Mesenchymal stem cell (in vitro differentiated cells and primary cell): ENCODE data around the gene RNFT2.

ENCODE experiments used
- DNase-seq: peaks from one replicate; pipeline ENCODE4 v3.0.0-alpha.2; 2013
- H2AFZ ChIP-seq: one replicate; pipeline ENCODE4 v1.6.1; 2013; ENCODE audit warnings: low read depth, mild to moderate bottlenecking, control low read depth, inconsistent platforms, low read length, moderate library complexity
- H2AK5ac ChIP-seq: 2 replicates; pipeline ENCODE4 v1.6.1; 2013; ENCODE audit warnings: low read length, moderate library complexity, mild to moderate bottlenecking, inconsistent platforms; ENCODE audit not compliant: severe bottlenecking
- H2BK120ac ChIP-seq: one replicate; pipeline ENCODE4 v1.6.1; 2013; ENCODE audit warnings: low read depth, mild to moderate bottlenecking, inconsistent platforms, low read length, moderate library complexity
- H2BK12ac ChIP-seq, 2 experiments: one replicate each; pipeline ENCODE4 v1.6.1; 2013; ENCODE audit warnings: inconsistent platforms in 2 of 2, low read length in 2 of 2, mild to moderate bottlenecking in 2 of 2, moderate library complexity in 2 of 2, control low read depth in 1 of 2
- H2BK15ac ChIP-seq: one replicate; pipeline ENCODE4 v1.6.1; 2013; ENCODE audit warnings: mild to moderate bottlenecking, low read depth, inconsistent platforms; ENCODE audit not compliant: poor library complexity, severe bottlenecking
- H2BK5ac ChIP-seq: 2 replicates; pipeline ENCODE4 v1.6.1; 2013; ENCODE audit warnings: low read depth, mild to moderate bottlenecking, low read length, control low read depth, inconsistent platforms; ENCODE audit not compliant: poor library complexity, severe bottlenecking
- H3K14ac ChIP-seq, 2 experiments: one replicate each; pipeline ENCODE4 v1.6.1; 2013; ENCODE audit warnings: inconsistent platforms in 2 of 2, low read length in 2 of 2, control low read depth in 1 of 2, mild to moderate bottlenecking in 1 of 2, moderate library complexity in 1 of 2
- H3K18ac ChIP-seq, 2 experiments: one replicate each; pipeline ENCODE4 v1.6.1; 2013; ENCODE audit warnings: inconsistent platforms in 2 of 2, low read length in 2 of 2, control low read depth in 1 of 2, low read depth in 1 of 2, mild to moderate bottlenecking in 1 of 2
- H3K23ac ChIP-seq, 2 experiments: one replicate each; pipeline ENCODE4 v1.6.1; 2013; ENCODE audit warnings: inconsistent platforms in 2 of 2, low read length in 2 of 2, mild to moderate bottlenecking in 2 of 2, moderate library complexity in 2 of 2, control low read depth in 1 of 2
- H3K27ac ChIP-seq: 2 replicates; pipeline ENCODE4 v1.5.1; 2013; ENCODE audit warnings: mild to moderate bottlenecking, moderate library complexity, low read length, control low read depth, inconsistent platforms; ENCODE audit not compliant: poor library complexity, severe bottlenecking
- H3K27me3 ChIP-seq, 2 experiments: 2 replicates each; pipeline versions ENCODE4 v1.6.1 to v1.7.0; 2013; ENCODE audit warnings: low read length in 2 of 2, mild to moderate bottlenecking in 2 of 2, moderate library complexity in 2 of 2, control low read depth in 1 of 2, inconsistent platforms in 1 of 2; ENCODE audit not compliant: control insufficient read depth in 1 of 2, insufficient read depth in 1 of 2
- H3K36me3 ChIP-seq, 2 experiments: 2 replicates each; pipeline versions ENCODE4 v1.6.1 to v1.7.0; 2013; ENCODE audit warnings: low read length in 2 of 2, control low read depth in 1 of 2, inconsistent platforms in 1 of 2, low read depth in 1 of 2, mild to moderate bottlenecking in 1 of 2; ENCODE audit not compliant: insufficient read depth in 2 of 2, control insufficient read depth in 1 of 2
- H3K4ac ChIP-seq, 2 experiments: one replicate each; pipeline ENCODE4 v1.6.1; 2013; ENCODE audit warnings: inconsistent platforms in 2 of 2, low read length in 2 of 2, mild to moderate bottlenecking in 2 of 2, moderate library complexity in 2 of 2, control low read depth in 1 of 2, low read depth in 1 of 2
- H3K4me1 ChIP-seq: 2 replicates; pipeline ENCODE4 v1.6.1; 2013; ENCODE audit warnings: low read depth, low read length, control low read depth; ENCODE audit not compliant: control insufficient read depth, insufficient read depth
- H3K4me2 ChIP-seq: 2 replicates; pipeline ENCODE4 v1.6.1; 2013; ENCODE audit warnings: low read length, mild to moderate bottlenecking, inconsistent platforms; ENCODE audit not compliant: poor library complexity, severe bottlenecking
- H3K4me3 ChIP-seq, 2 experiments: 2 replicates each; pipeline versions ENCODE4 v1.5.1 to v1.7.0; 2013; ENCODE audit warnings: low read length in 2 of 2, mild to moderate bottlenecking in 2 of 2, control low read depth in 1 of 2, low read depth in 1 of 2; ENCODE audit not compliant: insufficient read depth in 1 of 2
- H3K79me1 ChIP-seq: replicated peaks from 2 replicates; pipeline ENCODE4 v1.6.1; 2013; ENCODE audit warnings: mild to moderate bottlenecking, control low read depth, low read length, inconsistent platforms; ENCODE audit not compliant: poor library complexity, severe bottlenecking
- H3K9ac ChIP-seq: 2 replicates; pipeline ENCODE4 v1.7.0; 2013; ENCODE audit warnings: mild to moderate bottlenecking, low read length, moderate library complexity
- H3K9me3 ChIP-seq: 2 replicates; pipeline ENCODE4 v1.7.0; 2013; ENCODE audit warnings: mild to moderate bottlenecking, low read length; ENCODE audit not compliant: control insufficient read depth
- H4K8ac ChIP-seq: one replicate; pipeline ENCODE4 v1.6.1; 2013; ENCODE audit warnings: inconsistent platforms, mild to moderate bottlenecking, low read length, moderate library complexity
- H4K91ac ChIP-seq: one replicate; pipeline ENCODE4 v1.6.1; 2013; ENCODE audit warnings: mild to moderate bottlenecking, low read length, inconsistent platforms
- WGBS: methylation state at CpG from one replicate; pipeline ENCODE4 v1.1.7; 2013; ENCODE audit warnings: mixed read lengths; 5-methylcytosine and 5-hydroxymethylcytosine counted together

RNFT2 gene

DNA sequence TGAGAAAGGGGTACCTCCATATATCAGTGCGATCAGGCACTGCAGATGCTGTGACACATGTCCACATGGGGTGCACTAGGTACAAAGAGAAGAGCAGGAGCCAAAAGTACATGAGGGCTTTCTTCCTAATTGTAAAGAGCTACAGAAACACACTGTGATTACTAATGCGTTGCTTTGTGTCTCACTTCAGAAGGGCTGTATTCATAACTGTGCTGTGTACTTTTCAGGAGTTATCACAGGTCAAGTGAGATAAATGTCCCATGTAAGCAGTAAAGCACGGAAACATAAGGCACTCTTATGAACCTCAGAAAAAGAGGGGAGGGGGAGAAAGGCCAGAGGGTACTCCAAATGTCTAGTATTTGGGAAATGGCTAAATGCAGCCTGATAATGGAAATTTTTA lies 10.9 kb upstream of the RNFT2 start:
- no peak overlapping the region for H3K4me2 ChIP-seq
- H3K4ac ChIP-seq = no peak overlapping the region
- no peak overlapping the region for H4K8ac ChIP-seq
- no peak overlapping the region for H2BK12ac ChIP-seq
- no peak overlapping the region for H3K18ac ChIP-seq
- H3K79me1 ChIP-seq = peaks cover 33% of the 10 kb centered on the region
- peaks cover 3% of the 10 kb centered on the region for H3K4me1 ChIP-seq
- H3K14ac ChIP-seq = no peak overlapping the region
- H2AFZ ChIP-seq = no peak overlapping the region
- no peak overlapping the region for H2AK5ac ChIP-seq
- no peak overlapping the region for H3K4me3 ChIP-seq
- no peak for DNase-seq
- no peak overlapping the region for H4K91ac ChIP-seq
- H3K9me3 ChIP-seq = no peaks in the 10 kb centered on the region
- H2BK15ac ChIP-seq = no peak overlapping the region
- H3K23ac ChIP-seq = no peak overlapping the region
- H3K9ac ChIP-seq = no peak overlapping the region
- no peak overlapping the region for H2BK5ac ChIP-seq
- no peak overlapping the region for H2BK120ac ChIP-seq
- WGBS = 84% methylated on average over 3 of the region's 3 CpGs
- peaks cover 6 to 21% of the 10 kb centered on the region in 2 experiments for H3K36me3 ChIP-seq
- no peak overlapping the region for H3K27ac ChIP-seq
- no peaks in the 10 kb centered on the region for H3K27me3 ChIP-seq

DNA sequence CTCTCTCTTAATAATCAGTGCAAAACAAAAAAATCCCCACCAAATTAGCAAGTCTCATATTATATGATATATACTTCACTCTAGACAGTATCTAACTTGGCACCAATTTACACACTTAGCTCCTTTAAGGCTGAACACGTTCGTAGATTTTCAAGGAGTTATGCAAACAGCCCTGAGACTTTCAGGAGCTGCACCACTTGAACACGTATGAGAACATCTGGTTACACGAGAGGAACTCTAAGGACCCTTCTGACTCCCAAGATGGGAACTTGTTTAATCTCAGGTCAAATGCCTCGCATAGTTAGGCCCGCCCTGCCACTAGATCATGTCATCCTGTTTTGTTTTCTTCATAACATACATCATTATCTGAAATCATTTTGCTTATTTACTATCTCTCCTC lies 10.2 kb upstream of the RNFT2 start:
- peaks cover 5 to 18% of the 10 kb centered on the region in 2 experiments for H3K36me3 ChIP-seq
- no peak overlapping the region for H3K9ac ChIP-seq
- H3K4ac ChIP-seq = no peak overlapping the region
- H3K14ac ChIP-seq = no peak overlapping the region
- H4K8ac ChIP-seq = peak overlapping the region; percentile 60
- H2BK15ac ChIP-seq = no peak overlapping the region
- H2BK120ac ChIP-seq = no peak overlapping the region
- no peak overlapping the region for H3K27ac ChIP-seq
- 65% methylated on average over 6 of the region's 6 CpGs for WGBS
- H3K18ac ChIP-seq = no peak overlapping the region
- no peak overlapping the region for H2BK12ac ChIP-seq
- H3K4me2 ChIP-seq = no peak overlapping the region
- H3K9me3 ChIP-seq = no peaks in the 10 kb centered on the region
- H4K91ac ChIP-seq = no peak overlapping the region
- H3K4me3 ChIP-seq = no peak overlapping the region
- H2AFZ ChIP-seq = no peak overlapping the region
- peaks cover 27% of the 10 kb centered on the region for H3K79me1 ChIP-seq
- H3K23ac ChIP-seq = no peak overlapping the region
- no peak overlapping the region for H2AK5ac ChIP-seq
- no peak for DNase-seq
- H3K27me3 ChIP-seq = no peaks in the 10 kb centered on the region
- no peak overlapping the region for H2BK5ac ChIP-seq
- H3K4me1 ChIP-seq = peaks cover 3% of the 10 kb centered on the region

DNA sequence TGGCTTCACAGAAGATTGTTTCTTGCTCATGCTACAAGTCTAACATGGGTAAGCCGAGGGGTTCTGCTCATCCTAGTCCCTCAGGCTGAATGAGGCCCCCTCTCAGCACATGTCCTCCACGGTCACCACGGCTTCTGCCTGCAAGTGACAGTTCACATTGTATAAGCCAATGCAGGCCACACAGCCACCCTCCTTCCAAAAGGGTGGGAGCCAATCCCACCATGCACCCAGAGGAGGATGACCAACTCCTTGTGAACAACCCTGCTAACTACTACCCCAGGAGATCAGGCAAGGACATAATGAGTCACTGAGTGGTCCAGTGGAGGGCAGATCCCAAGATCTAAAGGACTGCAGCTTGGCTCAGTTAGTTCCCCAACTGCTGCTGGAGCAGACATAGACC lies 6.3 kb upstream of the RNFT2 start:
- peak overlapping the region; percentile 18 for H4K91ac ChIP-seq
- H3K36me3 ChIP-seq = peaks cover 7 to 29% of the 10 kb centered on the region in 2 experiments
- H3K14ac ChIP-seq = no peak overlapping the region
- peaks cover 21% of the 10 kb centered on the region for H3K79me1 ChIP-seq
- peaks cover 9% of the 10 kb centered on the region for H3K4me1 ChIP-seq
- no peak overlapping the region for H3K4me2 ChIP-seq
- H3K4me3 ChIP-seq = no peak overlapping the region
- H2AFZ ChIP-seq = no peak overlapping the region
- H2BK5ac ChIP-seq = no peak overlapping the region
- H3K27ac ChIP-seq = no peak overlapping the region
- no peak overlapping the region for H2BK12ac ChIP-seq
- no peak overlapping the region for H3K4ac ChIP-seq
- H2BK15ac ChIP-seq = no peak overlapping the region
- no peak overlapping the region for H2BK120ac ChIP-seq
- no peak overlapping the region for H3K18ac ChIP-seq
- H3K23ac ChIP-seq = no peak overlapping the region
- no peak overlapping the region for H4K8ac ChIP-seq
- H3K9ac ChIP-seq = no peak overlapping the region
- H2AK5ac ChIP-seq = no peak overlapping the region
- WGBS = 100% methylated on average over 3 of the region's 3 CpGs
- no peaks in the 10 kb centered on the region for H3K9me3 ChIP-seq
- H3K27me3 ChIP-seq = no peaks in the 10 kb centered on the region
- no peak for DNase-seq

DNA sequence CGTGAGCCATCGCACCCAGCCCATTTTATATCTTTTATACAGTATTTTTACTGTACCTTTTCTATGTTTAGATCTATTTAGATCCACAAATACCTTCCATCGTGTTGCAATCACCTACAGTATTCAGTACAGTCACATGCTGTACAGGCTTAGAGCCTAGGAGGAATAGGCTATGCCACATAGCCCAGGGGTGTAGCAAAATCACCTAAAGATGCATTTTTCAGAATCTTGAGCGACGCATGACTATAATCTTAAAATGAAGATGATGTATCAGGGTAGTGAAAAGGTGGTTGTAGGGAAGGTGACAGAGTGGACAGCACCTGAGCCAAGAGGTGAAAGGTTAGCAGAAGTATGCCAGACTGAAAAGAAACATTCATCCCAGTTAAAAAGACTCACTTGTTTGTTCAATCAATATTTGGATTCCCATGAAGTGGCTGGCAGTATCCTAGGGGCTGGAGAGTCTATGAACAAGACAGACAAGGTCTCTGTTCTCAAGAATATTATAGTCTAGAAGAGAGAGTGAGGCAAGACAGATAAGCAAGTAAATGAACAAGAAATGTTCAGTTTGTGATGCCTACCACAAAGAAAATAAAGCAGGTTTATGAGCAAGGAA lies 3.9 kb upstream of the RNFT2 start:
- no peak overlapping the region for H2AFZ ChIP-seq
- no peak overlapping the region for H3K9ac ChIP-seq
- no peak overlapping the region for H3K14ac ChIP-seq
- no peak overlapping the region for H2BK5ac ChIP-seq
- H3K4me1 ChIP-seq = peaks cover 9% of the 10 kb centered on the region
- no peak overlapping the region for H2BK12ac ChIP-seq
- no peaks in the 10 kb centered on the region for H3K27me3 ChIP-seq
- no peak overlapping the region for H3K18ac ChIP-seq
- H3K36me3 ChIP-seq = peaks cover 4 to 23% of the 10 kb centered on the region in 2 experiments
- DNase-seq = no peak
- H3K23ac ChIP-seq = no peak overlapping the region
- no peak overlapping the region for H4K8ac ChIP-seq
- WGBS = 98% methylated on average over 5 of the region's 5 CpGs
- H3K4ac ChIP-seq = no peak overlapping the region
- H3K27ac ChIP-seq = no peak overlapping the region
- no peak overlapping the region for H2BK15ac ChIP-seq
- no peak overlapping the region for H2BK120ac ChIP-seq
- no peak overlapping the region for H3K4me3 ChIP-seq
- no peaks in the 10 kb centered on the region for H3K9me3 ChIP-seq
- no peak overlapping the region for H3K4me2 ChIP-seq
- H4K91ac ChIP-seq = no peak overlapping the region
- peaks cover 12% of the 10 kb centered on the region for H3K79me1 ChIP-seq
- no peak overlapping the region for H2AK5ac ChIP-seq
